Activated CD4-positive, alpha-beta T cell treated with anti-CD3 and anti-CD28 coated beads for 48 hours (primary cell): ENCODE results near the gene TOE1.
A peak's percentile ranks its signal among the peaks of the same experiment; 100 is the strongest.
"Not testable (repeated sequence)": the region's sequence is repeated elsewhere in the genome, so short reads cannot be mapped to it uniquely, and the experiment has no call there.

ENCODE experiments used
- DNase-seq: peaks from one replicate; pipeline ENCODE4 v3.0.0-alpha.2; 2020

Gene TOE1

DNA sequence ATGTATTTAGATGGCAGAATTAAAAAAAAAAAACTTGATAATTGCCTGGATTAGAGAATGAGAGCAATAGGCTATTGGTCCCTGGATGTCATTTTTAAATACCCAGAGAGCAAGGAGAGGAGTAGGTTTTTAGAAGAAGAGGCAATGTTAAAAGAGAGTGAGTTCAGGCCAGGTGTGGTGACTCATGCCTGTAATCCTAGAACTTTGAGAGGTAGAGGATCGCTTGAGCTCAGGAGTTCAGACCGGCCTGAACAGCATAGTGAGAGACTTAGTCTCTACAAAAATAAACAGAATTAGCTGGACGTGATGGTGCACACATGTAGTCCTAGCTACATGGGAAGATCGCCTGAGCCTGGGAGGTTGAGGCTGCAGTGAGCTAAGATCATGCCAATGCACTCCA is 16.2 kb downstream of the TOE1 start:
- no peak for DNase-seq

DNA sequence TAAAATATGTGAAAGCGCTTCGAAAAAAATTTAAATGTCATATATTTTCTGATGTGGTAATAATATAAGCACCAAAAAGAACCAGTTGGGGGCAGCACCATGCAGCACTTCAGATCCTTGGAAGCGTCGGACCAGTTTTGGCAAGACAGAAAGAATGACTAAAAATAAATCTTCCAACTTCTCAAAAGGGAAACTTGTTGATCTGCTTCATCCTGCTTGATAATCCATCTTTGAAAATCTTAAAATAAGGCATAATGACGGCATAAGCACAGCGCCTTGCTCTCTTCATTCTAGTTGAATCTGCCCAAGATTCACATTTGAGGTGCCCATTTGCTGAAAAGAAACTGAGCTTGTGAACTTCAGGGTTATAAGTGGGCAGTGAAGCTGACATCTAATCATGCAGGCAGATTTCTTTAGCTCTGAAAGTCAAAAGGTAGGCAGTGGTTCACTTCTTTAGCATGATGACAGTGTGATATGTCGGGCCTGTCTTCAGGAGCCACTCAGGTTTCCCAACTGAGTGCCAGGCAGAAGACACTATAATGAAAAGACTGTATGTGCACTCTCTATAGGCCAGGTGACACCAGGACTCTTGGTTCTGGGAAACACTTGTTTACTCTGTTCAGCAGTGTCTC is 20.0 kb downstream of the TOE1 start:
- peak; percentile 69 for DNase-seq

DNA sequence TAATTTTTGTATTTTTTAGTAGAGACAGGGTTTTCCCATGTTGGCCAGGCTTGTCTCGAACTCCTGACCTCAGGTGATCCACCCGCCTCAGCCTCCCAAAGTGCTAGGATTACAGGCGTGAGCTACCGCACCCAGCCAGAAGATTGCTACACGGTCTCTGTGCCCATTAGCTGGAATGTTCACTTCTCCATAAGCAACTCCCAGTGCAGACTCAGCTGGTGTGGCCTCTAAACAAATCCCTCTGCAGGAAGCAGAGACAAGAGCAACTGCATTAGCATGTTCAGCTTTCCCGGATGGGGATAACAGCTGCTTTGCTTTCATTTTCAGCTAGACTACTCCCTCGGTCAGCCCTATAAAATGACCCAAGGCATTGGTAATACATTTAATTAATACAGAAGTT is 21.0 kb downstream of the TOE1 start:
- not testable (repeated sequence) for DNase-seq

GRCh38 chr1:45364294-45364693 is 24.3 kb downstream of the TOE1 start:
- no peak for DNase-seq

DNA sequence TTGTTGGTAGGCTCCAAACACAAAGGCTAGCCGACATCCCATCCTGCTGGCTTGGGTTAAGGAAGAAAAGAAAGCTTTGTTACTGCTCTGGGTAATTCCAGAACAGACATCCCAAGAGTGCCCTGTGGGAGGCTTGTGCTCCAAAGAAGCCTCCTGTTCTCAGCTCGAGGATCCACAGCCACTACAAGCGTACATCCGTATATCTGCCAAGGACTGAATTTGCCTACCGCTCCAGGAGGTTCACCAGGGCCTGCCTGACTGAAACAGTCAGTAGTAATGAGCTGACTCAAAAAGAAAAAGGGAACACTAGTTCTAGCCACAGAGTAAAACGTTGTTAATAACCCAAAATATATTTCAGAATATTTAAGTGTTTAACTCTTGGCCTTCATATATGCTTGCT is 25.1 kb downstream of the TOE1 start:
- DNase-seq = no peak

- DNase-seq = no peak
Observed at GRCh38 chr1:45370575-45370974, 30.6 kb downstream of the TOE1 start.

DNA sequence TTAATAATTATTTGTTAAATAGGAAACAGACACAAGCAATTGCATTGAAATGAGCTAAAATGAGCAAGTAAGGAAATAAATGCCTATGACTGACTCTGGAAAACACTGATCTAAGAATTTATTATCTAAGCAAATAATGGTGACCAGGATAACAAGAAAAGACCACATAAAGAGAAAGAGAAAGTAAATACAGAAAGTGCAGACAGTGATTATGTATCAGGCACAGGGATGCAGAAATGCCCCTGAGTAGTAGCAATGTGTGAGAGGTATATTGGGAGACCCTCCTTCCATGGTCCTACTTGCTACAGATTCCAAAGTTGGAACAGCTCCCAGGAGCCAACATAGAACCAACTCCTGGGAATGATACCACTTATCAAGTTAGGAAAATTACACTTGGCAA is 33.6 kb downstream of the TOE1 start:
- DNase-seq = no peak

GRCh38 chr1:45375104-45376090 is 35.4 kb downstream of the TOE1 start:
- DNase-seq = no peak

DNA sequence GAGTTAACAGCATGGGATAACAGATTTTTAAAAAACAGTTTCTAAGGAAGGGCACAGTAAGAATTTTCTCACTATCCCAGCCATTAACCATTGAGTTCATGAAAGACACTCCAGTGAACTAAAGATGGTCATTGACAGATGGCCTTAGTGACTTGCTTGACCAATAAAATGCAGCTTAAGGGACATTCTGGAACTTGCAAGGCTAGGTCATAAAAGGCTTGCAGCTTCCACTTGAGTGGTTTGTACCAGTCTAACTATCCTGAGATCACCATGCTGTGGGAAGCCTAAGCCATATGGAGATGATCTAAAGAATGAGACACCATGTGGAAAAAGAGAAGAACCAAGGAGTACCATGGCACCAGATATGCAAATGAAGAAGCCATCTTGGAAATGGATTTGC is 38.2 kb downstream of the TOE1 start:
- no peak for DNase-seq

DNA sequence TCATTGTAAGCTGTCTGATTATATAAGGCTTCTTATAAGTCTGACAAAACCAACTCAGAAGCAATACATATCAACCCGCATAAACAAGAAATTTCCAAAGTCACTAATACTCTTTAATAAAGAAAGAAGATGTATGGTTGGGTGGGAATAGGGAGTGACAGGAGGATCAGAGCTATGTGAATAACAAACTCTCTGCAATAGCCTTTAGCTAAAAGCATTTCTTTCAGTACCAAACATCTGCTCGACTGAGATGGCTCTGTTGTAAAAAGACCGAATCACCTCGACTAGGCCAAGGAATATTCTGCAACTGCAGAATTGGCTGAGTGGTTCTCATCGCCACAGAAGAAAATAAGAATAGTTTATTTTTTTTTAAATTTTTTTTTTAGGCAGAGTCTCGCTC is 39.6 kb downstream of the TOE1 start:
- DNase-seq = no peak

GRCh38 chr1:45380125-45380524 is 40.2 kb downstream of the TOE1 start:
- DNase-seq = no peak

- DNase-seq = no peak
Observed at GRCh38 chr1:45380730-45381129, 40.8 kb downstream of the TOE1 start.

DNA sequence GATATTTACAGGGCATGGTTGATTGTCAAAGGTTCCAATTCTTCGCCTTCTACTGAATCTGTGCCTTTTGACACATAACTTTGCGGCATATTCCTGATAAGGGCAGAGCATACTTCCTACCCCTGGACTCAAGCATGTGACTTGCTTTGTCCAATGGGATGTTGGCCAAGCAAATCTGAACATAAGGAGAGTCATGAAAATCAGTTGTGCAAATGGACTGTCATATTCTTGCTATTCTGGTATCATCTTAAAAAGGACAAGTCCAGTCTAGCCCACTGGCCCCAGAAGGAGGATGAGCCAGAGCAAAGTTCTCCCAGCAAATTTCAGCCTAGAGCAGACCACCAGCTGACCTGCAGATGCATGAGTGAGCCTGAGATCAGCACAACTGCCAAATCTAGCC is 41.3 kb downstream of the TOE1 start:
- DNase-seq = no peak

GRCh38 chr1:45383191-45383590 is 43.2 kb downstream of the TOE1 start:
- no peak for DNase-seq

- DNase-seq = not testable (repeated sequence)
Observed at GRCh38 chr1:45384213-45384612, 44.2 kb downstream of the TOE1 start.

GRCh38 chr1:45385302-45385701 is 45.3 kb downstream of the TOE1 start:
- DNase-seq = no peak

GRCh38 chr1:45386219-45386618 is 46.2 kb downstream of the TOE1 start:
- DNase-seq = no peak
